Glomerular endothelial cell (primary cell): Measurements from ENCODE around the gene ITGA7. TPM values are rescaled to one million over a fixed set of nuclear protein-coding genes. Genes with fewer than 3 reads are reported as not detected.

Experiments used
- DNase-seq: peaks from one replicate; pipeline ENCODE4 v3.0.0-alpha.2; 2011; ENCODE audit warnings: low read depth, low spot score; ENCODE audit errors: extremely low read depth
- total RNA-seq: library from RNA; depleted of rRNA; stranded (reverse); fragments of >200 nt; gene quantifications from 2 replicates; pipeline ENCODE4 v1.2.3, GENCODE V29; 2015

Gene ITGA7, protein sequence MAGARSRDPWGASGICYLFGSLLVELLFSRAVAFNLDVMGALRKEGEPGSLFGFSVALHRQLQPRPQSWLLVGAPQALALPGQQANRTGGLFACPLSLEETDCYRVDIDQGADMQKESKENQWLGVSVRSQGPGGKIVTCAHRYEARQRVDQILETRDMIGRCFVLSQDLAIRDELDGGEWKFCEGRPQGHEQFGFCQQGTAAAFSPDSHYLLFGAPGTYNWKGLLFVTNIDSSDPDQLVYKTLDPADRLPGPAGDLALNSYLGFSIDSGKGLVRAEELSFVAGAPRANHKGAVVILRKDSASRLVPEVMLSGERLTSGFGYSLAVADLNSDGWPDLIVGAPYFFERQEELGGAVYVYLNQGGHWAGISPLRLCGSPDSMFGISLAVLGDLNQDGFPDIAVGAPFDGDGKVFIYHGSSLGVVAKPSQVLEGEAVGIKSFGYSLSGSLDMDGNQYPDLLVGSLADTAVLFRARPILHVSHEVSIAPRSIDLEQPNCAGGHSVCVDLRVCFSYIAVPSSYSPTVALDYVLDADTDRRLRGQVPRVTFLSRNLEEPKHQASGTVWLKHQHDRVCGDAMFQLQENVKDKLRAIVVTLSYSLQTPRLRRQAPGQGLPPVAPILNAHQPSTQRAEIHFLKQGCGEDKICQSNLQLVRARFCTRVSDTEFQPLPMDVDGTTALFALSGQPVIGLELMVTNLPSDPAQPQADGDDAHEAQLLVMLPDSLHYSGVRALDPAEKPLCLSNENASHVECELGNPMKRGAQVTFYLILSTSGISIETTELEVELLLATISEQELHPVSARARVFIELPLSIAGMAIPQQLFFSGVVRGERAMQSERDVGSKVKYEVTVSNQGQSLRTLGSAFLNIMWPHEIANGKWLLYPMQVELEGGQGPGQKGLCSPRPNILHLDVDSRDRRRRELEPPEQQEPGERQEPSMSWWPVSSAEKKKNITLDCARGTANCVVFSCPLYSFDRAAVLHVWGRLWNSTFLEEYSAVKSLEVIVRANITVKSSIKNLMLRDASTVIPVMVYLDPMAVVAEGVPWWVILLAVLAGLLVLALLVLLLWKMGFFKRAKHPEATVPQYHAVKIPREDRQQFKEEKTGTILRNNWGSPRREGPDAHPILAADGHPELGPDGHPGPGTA
- total RNA-seq = 0.18 and 0.82 TPM in 2 replicates

DNA sequence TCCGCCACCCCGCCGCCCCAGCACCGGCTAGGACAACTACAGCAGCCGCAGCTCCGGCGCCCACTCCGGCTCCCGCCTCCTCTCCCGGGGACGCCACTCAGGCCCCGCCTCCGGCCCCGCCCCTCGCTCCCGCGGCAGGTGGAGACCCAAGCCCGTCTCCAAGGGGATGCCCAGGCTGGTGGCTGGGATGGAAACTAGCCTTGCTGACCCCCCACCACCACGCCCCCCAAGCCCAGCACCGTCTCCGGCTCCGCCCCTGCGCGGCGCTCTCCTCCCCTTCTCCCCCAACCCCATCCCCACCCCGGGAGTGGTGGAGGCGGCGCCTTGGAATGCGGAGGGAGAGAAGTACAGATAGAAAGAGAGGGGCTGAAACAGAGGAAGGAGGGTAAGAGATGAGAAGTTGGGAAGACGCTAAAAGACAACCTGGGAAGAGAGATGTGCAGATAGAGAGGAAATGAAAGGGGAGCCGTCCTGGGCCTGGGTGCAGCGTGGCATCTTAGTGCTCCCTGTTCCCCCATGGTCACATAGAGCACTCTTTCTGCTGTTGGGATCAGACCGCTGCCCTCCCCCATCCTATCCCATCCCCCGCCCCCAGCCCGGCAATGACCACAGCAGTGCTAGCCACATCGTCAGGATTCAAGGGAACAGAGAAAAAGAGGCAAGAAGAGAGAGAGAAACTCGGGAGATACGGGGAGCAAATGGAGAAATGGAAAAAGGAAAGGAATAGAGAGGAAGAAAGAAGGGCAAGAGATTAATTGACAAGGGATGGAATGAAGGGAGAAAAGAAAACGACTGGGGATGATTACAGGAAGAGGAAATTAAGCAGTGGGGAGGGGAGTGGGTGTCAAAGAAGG, at the start of gene ITGA7:
Gene ITGA7 (minus strand): TSS at position 64 of the 854 bp plus-strand sequence. CDS start 222 bp downstream, outside the sequence.
- DNase-seq = no peak

DNA sequence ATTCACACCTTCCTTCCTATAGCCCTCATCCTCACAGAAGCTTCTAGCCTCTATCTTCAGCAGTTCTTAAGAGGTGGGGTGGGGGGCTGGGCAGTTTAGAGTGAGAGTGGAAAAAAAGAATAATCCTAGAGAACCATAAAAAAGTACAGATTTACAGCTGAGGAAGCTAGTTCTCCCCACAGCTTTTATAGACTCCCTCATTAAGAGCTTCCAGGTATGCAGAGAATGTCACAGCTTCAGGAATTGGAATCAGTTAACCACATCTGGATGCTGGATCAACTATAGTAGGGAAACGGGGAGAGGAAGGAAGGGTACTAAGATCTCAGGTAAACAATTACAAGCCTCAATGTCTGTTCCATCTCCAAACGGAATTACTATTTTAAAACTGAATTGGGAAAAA, 47.5 kb upstream of the ITGA7 start:
- DNase-seq = no peak

DNA sequence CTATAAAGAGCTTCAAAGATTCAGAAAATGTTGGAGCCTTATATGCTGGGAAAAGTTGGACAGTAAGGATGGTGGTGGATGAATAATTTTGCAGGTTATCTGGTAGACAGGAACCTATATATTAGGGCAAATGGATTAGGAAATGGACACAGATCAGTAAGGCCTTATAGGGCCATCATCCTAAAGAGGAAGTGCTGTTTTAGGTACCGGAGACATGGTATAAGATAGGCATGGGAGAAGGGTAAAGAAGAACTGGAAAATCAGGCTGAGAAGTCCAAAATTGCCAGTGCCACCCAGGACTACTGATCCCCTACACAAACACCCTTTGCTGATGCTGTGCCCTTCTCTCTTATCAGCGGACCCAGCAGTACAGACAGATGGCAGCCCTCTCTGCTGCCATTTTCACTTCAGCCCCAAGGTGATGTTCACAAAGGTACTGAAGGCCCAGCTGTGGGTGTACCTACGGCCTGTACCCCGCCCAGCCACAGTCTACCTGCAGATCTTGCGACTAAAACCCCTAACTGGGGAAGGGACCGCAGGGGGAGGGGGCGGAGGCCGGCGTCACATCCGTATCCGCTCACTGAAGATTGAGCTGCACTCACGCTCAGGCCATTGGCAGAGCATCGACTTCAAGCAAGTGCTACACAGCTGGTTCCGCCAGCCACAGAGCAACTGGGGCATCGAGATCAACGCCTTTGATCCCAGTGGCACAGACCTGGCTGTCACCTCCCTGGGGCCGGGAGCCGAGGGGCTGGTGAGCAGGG, 40.7 kb upstream of the ITGA7 start:
- DNase-seq = no peak

DNA sequence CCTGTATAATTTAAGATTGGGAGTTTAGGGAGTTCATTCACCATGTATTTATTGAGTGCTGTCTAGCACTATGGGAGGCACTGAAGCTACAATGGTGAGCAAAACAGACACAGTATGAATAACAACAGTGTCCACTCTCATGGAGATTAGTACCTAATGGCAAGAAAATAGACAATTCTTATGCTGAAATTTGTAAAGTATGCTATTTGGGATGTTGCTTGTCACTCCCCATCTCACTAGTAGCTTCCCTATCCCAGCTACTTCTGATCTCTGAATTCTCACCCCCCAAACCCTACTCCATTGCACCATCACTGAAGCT, 39.2 kb upstream of the ITGA7 start:
- no peak for DNase-seq

DNA sequence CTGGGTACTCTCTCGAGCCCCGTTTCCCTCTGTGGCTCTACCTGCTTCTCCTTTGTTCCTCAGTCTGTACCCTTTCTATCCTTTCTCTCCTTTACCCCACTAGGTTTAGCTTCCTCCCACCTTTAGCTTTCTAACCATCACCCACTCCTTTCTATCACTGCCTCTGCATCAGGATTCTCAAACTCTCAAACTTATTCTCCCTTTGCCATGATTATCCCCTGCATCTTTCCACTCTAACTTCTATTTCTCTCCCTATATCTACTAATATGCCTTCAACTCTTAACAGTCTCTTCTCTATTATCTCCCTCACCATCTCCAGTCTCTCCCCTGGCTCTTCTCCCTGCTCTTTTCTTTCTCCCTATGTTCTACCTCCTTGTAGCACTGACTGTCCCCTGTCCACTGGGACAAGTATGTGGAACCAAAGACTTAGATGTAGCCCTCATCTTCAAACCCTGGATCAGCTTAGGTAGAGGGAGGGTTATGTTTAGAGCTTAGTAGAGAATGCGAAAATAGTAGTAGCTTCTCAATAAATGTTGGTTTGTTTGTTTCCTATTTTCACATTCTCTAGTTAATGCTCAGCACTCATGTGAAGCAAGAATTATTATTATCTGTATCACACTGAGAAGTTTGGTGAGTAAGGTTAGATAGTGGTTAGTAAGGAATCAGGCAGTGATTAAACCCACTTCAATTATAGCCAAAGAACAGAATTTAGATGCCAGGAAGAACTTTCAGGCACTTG, 38.6 kb upstream of the ITGA7 start:
- DNase-seq = no peak

DNA sequence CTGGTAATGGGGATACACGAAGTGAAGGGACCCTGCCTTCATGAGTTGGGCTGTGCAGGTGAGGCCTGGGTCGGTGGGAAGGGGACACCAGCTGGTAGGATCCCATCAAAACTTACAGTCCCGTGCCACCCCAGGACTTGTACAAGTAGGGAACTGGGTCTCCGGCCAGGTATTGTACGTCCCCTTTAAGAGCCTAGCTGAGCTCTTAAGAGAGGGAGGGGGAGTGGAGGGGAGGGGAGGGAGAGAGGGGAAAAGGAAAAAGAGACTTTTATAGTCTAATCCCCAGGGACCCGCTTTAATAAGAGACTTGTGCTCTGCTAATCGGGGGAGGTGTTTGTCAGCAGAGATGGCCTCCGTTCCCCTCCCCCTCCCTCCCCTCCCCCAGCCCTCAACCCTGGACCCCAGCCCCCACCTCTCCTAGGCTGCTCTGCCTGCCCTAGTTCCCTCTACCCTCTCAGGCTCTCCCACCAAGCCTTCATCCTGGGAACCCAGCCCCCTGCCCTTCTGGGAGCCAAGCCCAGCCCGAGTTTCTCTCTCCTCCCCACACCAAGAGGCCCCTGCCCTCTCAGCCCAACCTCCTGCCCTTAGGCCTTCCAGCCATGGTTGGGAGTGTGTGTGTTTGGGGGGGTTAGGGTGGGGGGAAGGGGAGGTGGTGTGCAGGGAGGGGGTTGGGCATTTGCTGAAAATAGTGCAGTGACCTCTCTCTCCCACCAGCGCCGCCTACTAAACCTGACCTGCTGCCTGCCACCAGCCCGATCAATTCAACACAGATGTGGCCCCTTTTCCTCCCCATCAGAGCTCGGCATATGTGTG, 37.9 kb upstream of the ITGA7 start:
- no peak for DNase-seq

DNA sequence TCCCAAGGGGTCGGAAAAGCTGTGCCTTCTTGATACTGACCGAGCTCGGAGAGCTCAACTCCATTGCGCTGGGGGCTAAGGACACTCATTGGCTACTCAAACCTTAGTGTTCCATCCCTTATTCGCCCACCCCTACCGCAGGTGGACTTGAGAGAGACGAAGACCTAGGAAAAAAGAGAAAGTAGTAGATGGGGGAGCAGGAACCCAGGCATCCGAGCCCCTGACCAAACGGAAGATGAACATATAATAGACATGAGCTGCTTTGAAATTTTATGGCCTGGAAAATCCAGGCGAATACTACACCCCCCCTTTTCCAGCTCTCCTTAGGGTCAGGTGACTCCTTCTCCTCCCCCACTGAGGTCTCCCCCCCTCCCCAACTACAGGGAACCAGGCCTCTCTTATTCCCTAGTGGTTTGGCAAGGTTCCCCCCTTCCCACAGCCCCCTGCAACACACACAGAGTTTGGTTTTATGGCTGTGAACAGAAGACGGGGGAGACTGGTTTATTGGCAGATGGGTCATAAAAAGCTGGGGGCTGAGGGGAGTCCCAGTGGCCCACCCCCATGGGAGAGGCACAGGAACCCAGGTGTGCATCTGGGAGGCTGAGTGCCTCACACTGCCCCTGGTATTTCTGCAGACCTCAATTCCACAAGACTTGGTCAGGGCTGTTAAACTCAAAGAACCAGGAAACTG, 36.8 kb upstream of the ITGA7 start:
- DNase-seq = no peak

DNA sequence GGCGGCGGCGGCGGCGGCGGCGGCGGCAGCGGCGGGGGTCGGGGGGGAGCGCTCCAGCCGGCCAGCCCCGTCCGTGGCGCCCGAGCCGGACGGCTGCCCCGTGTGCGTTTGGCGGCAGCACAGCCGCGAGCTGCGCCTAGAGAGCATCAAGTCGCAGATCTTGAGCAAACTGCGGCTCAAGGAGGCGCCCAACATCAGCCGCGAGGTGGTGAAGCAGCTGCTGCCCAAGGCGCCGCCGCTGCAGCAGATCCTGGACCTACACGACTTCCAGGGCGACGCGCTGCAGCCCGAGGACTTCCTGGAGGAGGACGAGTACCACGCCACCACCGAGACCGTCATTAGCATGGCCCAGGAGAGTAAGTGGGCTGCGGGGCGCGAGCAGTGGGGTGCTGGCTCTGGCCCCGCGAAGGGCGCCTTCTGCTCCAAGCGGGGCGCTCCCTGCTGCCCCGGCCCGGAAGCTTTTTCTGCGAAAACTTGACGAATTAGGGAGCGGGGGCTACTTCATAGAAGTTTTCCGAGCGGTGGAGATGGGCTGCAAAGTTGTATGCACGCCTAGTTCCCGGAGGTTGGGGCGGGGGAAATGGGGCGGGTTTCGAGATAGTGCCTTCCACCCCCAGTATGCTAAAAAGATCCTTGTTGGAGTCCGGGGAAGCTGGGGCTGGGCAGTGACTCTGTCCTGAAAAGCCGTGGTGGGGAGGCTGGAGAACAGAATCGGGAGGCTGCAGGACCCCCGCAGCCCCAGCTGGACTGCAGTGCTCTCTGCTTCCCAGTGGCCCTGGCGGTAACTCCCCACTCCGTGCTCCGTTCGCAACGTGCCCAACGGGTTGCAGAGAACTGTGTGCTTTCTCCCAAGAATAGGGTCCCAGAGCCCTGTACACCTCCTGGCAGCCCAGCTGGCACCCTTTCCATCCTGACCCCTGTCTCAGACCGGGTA, 36.0 kb upstream of the ITGA7 start:
- DNase-seq = no peak

DNA sequence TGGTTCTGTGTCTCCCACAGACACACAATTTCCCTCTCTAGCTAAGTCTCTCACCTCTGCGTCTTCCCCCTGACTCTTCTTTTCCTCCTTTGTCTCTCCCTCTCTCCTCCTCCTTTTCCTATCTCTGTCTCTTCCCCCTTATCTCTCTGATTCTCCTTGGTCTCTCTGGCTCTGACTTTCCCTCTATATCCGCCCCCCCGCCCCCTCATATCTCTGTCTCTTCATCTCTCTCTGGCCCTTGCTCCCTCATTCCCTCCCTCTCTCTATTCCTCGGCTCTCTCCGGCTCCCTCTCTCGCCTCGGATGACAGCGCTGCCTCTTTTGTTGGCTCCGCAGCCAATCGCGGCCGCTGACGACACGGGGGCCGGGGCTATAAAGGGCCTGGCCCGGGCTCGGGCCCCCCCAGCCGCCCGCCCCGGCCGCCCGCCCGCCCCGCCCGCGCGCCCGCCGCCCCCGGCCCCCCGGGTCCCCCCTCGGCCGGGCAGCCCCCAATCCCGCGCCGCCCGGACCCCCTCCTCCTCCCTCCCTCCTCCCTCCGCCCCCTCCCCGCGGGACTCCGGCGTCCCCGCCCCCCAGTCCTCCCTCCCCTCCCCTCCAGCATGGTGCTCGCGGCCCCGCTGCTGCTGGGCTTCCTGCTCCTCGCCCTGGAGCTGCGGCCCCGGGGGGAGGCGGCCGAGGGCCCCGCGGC, 35.2 kb upstream of the ITGA7 start, which contains the start of gene GDF11:
Gene GDF11 (plus strand): TSS at position 404 of the 687 bp plus-strand sequence. CDS start 195 bp downstream, at position 599.
- DNase-seq = no peak

DNA sequence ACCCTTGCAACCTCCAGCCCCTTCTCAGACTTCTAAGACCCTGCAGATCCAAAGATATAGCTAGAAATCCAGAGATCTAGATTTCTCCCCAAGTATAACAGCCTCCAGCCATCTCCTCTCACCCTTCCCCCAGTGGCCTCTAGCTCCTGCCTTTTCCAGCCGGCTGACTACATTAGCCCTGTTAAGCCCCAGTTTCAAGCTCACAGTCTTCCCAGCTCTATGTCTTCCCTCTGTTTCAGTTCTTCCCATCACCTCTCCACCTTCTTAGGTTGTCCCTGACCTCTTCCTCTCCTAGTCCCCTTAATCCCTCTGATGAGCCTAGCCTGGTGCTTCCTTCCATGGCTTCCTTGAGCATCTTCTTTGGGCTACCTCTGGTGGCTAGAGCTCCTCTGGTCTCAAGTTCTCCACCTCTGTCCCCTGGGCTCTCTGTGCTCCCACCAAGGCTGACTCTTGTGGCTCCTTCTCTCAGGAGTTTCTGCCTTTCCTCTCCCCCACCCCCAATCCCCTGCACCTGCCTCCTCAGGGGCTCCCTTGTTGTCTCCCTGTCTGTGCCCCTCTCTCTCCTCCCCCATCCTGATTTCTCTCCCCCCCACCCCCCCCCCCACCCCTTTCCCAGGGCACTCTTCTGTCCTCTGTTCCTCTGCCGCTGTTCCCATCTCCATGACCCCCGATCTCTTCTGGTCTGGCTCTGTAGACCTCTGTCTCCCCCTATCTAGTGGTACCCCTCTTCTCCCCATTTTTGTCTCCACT, 34.4 kb upstream of the ITGA7 start:
- no peak for DNase-seq

DNA sequence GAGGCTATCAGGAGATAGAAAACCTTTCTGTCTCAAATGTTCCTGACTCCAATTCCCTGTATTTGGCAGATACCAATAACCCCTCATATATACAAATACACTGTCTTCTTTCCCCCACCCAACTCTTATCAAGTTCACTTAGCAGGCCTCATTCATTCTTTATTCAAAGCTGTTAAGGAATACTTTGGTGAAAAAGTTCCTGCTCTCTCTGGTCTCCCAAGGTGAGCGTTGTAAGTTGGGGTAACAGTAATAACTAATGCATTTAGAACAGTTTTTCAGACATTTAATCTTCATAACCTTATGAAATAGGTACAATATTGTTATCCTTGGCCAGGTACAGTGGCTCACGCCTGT, 31.3 kb upstream of the ITGA7 start:
- no peak for DNase-seq

DNA sequence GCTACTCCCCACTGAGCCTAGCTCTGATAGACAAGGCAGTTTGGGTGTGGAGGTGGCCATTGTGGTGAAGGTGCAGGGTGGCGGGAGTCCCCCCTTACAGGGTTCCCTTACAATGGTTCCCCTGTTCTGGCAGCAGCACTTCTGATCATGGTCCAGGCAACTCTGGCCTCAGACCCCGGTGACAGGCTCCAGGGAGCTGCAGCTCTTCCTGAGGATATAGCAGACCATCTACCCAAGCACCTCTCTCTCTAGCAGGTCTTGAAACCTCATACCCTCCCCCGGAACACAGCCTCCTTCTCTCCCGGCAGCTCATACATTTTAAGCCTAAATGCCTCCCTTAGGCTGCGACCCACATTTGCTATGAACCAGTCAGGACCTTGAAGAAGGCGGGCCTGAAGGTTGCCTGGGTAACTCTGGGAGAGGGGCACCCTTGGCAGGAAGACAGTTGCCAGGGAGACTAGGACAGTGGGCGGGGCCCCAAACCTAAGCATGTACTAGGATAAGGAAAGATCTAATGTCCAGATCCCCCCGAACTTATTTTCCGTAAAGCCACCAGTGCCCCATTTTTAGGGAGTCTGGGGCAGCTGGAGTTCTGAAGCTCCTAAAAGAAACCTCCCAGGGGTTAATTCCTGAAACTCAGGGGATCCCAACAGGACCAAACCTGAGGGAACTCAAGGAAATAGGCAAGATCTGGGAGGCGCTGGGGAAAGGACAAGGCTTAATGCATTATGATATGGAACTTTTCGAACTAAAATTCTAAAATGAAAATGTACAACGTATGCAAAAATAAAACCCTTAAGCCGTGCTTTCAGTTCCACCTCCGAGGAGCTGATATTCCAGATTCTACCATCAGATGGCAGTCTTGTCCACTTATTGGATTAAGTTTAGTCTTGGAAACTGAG, 30.7 kb upstream of the ITGA7 start:
- peak; percentile 84 for DNase-seq

DNA sequence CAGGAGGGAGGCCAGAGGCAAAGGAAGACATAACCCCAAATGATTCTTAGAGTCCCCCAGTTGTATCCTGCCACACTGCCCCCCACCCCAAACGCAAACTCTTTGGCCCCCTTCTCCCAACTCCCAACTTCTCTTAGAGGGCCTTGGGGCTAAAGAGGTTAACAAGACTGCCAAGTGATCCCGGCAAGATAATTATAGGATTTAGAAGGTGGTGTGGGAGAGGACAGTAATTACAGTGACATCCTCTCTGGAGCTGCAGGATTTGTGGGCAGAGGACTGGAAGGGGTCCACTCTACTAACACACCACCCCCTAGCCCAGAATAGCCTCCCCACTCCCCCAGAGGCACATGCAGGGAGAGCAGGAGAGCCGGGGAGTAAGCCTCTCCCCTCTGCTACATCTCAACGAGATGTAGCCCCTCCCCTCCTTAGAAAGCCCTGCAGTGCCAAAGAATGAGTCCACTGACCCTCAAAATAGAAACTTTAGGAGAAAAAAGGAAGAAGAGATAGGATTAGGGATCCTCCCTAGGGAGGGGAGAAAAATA, 29.9 kb upstream of the ITGA7 start:
- DNase-seq = no peak
